AG09319 (cell line): ENCODE data around the gene TSSK2.

Experiments
- DNase-seq: peaks from one replicate; pipeline ENCODE4 v3.0.0-alpha.2; 2010; ENCODE audit warnings: low read depth; ENCODE audit errors: extremely low read depth
- TF ChIP-seq, protein P1 (sequence below): IDR thresholded peaks from 2 replicates; pipeline ENCODE4 v1.5.1; 2011; ENCODE audit warnings: low read depth, mild to moderate bottlenecking, inconsistent platforms, low read length, moderate library complexity

TSSK2 gene

DNA sequence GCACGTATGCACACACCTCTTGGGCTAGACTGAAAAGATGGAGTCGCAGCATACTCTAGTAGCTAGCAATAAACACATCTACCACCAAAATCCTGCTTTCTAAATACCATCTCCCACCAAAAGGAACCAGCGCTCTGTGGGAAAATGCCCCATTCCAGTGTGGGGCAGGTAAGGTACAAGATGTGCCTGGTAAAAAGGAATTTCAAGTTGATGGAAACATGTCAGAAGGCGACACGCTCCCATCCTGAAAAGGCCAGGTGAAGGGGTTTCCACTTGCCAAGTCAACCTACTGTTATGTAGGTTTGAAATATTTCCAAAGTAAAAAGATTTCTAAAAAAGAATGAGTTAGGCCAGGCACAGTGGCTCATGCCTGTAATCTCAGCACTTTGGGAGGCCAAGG lies 17.7 kb upstream of the TSSK2 start:
- no peak for DNase-seq
- TF ChIP-seq, protein P1, sequence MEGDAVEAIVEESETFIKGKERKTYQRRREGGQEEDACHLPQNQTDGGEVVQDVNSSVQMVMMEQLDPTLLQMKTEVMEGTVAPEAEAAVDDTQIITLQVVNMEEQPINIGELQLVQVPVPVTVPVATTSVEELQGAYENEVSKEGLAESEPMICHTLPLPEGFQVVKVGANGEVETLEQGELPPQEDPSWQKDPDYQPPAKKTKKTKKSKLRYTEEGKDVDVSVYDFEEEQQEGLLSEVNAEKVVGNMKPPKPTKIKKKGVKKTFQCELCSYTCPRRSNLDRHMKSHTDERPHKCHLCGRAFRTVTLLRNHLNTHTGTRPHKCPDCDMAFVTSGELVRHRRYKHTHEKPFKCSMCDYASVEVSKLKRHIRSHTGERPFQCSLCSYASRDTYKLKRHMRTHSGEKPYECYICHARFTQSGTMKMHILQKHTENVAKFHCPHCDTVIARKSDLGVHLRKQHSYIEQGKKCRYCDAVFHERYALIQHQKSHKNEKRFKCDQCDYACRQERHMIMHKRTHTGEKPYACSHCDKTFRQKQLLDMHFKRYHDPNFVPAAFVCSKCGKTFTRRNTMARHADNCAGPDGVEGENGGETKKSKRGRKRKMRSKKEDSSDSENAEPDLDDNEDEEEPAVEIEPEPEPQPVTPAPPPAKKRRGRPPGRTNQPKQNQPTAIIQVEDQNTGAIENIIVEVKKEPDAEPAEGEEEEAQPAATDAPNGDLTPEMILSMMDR = no peak

DNA sequence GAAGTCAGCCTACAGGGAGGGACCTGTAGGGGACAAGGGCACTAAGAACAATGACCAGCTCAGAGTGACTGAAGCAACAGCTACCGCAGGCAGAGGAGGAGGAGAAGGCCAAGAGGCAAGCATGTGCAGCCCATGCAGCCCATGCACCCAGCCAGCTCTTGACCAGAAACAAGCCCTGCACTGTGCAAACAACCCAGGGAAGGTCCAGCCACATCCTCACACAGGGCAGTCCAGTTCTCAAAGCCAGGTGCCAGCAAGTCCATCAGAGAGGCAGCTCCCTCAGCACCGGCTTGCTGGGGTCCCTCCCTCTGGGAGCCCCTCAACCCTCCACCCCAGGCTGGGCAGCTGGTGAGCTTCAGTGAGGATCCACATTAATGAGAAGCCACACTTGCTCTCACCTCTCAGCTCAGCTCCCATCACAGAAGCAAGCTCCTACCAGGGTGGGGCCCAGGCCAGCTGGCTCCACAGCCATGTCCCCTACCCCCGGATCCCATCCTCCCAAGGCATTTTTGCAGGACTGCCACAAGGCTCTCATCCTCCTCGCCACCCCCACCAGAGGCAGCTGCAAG lies 16.0 kb upstream of the TSSK2 start:
- TF ChIP-seq, protein P1 = no peak
- DNase-seq = no peak

DNA sequence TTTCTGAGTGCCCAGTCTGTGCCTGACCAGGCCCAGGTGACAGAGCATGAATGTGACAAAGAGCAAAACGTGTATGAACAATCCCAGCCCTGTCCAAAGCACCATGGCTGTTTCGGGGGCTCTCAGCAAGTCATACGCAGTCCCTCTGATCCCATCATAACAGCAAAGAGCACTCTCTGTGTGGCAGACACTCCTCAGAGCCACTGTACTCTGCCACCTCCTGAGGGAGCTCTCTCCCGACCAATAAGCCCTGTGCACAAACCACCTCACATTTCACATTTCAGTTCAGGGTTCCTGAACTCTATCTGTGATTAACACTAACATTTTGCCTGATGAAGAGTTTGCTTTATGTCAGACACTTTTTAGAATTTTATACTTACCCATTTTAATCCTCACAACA lies 15.5 kb upstream of the TSSK2 start:
- DNase-seq = no peak

DNA sequence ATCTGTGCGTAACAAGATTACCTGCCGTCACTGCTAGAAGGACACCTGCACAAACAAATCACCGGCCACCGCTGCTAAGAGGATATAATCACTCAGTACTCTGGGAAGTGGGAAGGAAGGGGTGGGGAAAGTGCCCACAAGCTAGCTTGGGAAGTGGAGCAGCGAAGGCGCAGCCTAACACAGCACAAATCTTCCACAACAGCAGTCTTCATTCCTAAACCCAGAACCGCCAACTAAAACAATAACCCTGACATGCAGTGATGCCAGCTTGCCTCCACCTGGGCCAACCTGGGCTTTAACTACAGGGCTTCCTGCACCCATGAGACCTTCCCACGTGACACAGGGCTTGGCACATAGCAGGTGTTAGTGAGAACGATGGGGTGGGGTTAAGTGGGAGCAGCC lies 14.0 kb upstream of the TSSK2 start:
- no peak for DNase-seq
- TF ChIP-seq, protein P1 = no peak

More for the DNA sequence above, 15.5 kb upstream of the TSSK2 start:
- TF ChIP-seq, protein P1 = no peak

DNA sequence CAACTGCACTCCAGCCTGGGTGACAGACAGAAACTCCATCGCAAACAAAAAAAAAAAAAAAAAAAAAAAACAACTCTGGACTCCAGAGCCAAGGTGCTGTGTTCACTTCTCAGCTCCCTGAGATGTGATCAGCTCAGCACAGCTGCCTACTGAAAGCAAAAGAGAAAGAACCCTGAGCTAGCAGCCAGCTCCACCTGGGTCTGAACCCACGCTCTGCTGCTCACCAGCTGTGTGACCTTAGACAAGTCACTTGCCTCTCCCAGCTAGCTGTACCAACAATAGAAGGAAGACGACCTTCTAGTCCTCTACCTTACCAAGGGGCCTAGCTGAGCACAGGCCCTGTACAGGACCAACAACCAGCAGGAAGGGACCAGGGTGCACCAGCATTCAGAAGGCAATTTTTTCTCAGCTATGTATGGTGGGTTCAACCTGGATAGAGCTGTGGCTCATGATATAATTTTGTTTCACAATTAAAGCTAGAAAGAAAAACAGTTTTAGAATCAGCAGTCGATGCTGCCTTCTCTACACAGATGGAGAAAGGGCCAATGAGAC lies 12.7 kb upstream of the TSSK2 start:
- TF ChIP-seq, protein P1 = no peak
- DNase-seq = no peak

DNA sequence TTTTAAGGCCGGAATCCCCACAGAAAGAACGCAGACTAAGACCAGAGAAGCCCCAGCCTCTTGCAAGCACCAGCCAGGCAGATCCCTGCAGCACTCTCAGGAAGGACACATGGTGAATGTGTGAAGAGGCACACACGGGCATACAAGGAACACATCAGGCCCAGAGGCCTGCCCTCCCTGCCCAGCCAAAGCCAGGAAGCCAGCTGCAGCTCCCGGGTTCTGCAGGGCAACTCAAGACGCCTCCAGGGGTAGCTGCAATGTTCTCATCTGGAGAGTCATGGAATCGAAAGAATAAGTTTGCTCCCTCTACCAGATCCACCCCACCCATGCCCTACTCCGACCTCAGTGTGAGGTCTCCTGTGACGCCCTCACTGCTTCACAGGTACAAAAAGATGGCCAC lies 11.2 kb upstream of the TSSK2 start:
- DNase-seq = no peak

More for the DNA sequence above, 11.2 kb upstream of the TSSK2 start:
- TF ChIP-seq, protein P1 = no peak
